Cardiac fibroblast (primary cell): ENCODE measurements around the gene CHPF2.

Source experiments
- DNase-seq, 2 donors: peaks; one replicate each; pipeline versions ENCODE4 v3.0.0 to v3.0.0-alpha.2; 2010; ENCODE audit warnings: low read depth in 2 of 2
- H3K4me3 ChIP-seq, 2 donors: replicated peaks in 1 of 2; 1 replicate in 1 of 2; 2 replicates in 1 of 2; pipeline ENCODE4 v1.5.1; 2011; ENCODE audit warnings: low read depth in 2 of 2, low read length in 2 of 2, mild to moderate bottlenecking in 2 of 2, moderate library complexity in 1 of 2
- TF ChIP-seq, protein P1 (sequence below): IDR thresholded peaks from one replicate; pipeline ENCODE4 v1.5.1; 2011; ENCODE audit warnings: low read depth, mild to moderate bottlenecking, low read length, inconsistent platforms

The CHPF2 gene

DNA sequence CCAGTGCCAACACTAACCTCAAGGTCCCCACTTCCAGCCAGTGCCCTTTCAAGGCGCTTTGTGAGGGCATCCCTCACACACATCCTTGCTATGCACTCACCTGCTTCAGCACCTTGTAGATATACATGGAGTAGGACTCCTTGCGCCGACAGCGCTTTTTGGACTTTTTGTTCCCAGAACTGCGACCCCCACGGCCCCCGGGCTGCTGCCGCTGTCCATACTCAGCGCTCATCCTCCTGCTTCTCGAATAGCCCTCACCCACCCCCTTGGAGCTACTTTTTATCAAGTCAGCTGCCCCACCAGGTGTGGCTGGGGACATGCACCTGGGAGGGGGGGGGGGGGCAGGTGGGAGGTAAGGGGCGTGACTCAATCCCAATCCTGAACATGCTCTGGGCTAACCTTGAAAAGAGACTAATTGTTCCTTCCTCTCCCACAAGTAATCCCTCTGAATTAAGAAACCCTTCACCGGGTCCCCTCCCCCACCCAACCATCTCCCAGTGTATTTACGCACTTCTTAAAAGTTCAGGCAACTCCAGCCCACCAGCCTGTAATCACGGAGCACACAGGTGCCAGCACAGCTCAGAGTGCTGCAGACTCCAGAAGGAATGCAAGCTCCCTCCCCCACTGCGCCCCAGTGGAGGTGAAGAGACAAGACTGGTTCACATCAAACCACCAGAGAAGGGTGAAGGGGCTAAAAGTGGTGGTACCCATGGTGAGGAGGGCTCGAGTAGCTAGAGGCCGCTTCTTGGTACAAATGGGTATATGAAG lies 22.0 kb upstream of the CHPF2 start, which contains the start of gene H2BK1:
H2BK1 (minus strand) TSS at position 402 of the 768 bp plus-strand sequence; CDS start at position 232, 170 bp downstream.
- TF ChIP-seq, protein P1, sequence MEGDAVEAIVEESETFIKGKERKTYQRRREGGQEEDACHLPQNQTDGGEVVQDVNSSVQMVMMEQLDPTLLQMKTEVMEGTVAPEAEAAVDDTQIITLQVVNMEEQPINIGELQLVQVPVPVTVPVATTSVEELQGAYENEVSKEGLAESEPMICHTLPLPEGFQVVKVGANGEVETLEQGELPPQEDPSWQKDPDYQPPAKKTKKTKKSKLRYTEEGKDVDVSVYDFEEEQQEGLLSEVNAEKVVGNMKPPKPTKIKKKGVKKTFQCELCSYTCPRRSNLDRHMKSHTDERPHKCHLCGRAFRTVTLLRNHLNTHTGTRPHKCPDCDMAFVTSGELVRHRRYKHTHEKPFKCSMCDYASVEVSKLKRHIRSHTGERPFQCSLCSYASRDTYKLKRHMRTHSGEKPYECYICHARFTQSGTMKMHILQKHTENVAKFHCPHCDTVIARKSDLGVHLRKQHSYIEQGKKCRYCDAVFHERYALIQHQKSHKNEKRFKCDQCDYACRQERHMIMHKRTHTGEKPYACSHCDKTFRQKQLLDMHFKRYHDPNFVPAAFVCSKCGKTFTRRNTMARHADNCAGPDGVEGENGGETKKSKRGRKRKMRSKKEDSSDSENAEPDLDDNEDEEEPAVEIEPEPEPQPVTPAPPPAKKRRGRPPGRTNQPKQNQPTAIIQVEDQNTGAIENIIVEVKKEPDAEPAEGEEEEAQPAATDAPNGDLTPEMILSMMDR, result no peak
- DNase-seq, result no peak
- H3K4me3 ChIP-seq, result no peak within 1 kb of the TSS

DNA sequence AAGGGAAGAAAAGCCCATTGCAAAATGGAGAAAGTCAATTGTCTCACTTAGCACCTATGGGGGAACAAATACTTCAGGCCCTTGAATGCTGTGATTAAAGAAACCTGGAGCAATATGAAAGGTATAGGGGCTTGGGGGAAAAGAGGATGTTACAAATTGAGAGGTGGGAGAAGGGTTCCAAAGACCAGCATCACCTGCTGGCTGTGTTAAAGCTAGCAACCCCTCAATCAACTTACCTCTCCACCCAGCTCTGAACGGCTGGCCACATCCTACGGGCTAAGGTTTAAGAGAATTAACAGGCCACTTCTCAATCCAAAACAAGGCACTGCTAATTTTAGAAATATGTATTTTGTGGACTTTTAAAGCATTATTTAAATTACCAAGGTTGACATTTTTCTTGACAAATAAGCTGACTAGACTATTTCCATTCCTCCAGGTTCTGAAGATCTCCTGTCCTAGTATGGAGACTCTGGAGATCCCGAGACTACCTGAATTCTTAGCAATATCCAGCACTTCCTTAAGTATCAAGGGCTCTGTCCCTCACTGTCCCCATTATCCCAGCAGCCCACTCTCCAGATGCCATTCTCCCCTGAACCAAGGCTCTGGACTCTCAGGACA lies 21.0 kb upstream of the CHPF2 start:
- H3K4me3 ChIP-seq, result no peak overlapping the region
- TF ChIP-seq, protein P1, result no peak
- no peak for DNase-seq

DNA sequence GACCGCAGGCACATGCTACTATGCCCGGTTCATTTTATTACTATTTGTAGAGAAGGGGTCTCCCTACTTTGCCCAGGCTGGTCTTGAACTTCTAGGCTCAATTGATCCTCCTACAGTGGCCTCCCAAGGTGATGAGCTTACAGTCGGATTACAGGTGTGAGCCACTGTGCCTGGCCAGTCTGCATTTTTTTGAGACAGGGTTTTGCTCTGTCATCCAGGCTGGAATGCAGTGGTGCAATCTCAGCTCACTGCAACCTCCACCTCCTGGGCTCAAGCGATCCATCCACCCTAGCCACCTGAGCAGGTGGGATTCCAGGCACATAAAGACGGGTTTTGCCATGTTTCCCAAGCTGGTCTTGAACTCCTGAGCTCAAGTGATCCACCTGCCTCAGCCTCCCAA lies 19.7 kb upstream of the CHPF2 start:
- TF ChIP-seq, protein P1, result no peak
- no peak for DNase-seq
- H3K4me3 ChIP-seq, result no peak overlapping the region

DNA sequence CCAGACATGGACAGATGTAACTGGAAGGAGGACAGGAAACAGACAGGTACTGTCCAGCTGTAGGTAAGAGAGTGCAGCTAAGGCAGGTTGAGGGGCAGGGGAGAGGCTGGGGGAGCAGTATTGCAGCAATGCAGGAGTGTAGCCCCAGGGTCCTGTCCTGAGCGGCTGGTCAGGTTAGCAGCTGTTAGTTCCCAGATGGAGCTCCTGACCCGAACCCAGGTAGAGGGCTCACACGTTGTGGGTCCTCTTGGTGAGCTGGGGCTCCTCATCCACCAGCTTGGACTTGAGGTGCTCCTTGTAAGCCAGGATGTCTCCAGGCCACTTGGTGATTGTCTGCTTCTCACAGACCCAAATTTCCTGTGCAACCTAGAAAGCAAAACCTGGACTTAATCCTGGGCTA lies 18.5 kb upstream of the CHPF2 start:
- TF ChIP-seq, protein P1, result no peak
- H3K4me3 ChIP-seq, result no peak overlapping the region
- no peak for DNase-seq

DNA sequence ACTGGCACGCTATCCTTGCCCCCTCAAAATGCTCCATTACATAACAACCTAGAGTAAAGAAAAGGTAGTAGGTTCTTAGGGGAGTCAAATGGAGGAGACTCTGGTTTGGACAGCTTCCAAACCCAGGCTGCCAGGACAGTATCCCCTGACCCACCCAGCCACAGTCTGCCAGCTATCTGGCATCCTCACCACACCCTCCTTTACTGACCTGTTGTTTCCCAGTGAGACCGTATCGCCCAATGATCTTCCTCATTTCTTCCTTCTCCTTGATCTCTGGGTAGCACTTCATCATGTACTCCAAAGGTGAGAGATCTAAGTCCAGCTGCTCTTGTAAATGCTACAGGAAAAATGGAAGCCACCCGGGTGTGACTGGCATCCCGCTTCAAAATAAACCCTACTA lies 16.9 kb upstream of the CHPF2 start:
- TF ChIP-seq, protein P1, result no peak
- DNase-seq, result no peak
- no peak overlapping the region for H3K4me3 ChIP-seq

DNA sequence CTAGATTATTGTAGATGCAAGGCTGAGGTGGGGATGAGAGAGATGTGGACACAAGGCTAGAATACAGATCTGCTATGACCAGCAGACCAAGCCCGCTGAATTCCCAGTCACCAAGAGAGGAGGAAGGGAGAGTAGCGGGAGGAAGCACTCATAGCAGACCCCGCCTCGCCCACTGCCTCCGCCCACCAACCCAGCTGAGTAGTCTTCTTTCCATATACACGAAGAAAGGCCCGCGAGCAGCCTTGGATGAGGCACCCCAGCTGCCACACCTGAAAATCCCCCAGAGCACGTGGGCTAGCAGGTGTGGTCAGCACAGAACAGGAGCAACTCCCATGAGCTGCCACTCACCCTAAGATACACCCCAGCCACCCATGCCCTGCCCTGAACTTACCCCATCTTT lies 14.1 kb upstream of the CHPF2 start:
- H3K4me3 ChIP-seq, result no peak overlapping the region
- TF ChIP-seq, protein P1, result no peak

More for the DNA sequence above, 14.1 kb upstream of the CHPF2 start:
- no peak for DNase-seq
